Jurkat, Clone E6-1 (cell line): ENCODE results near the gene RASA4.
"Not testable (repeated sequence)": the region's sequence is repeated elsewhere in the genome, so short reads cannot be mapped to it uniquely, and the experiment has no call there.

Experiments used
- DNase-seq: peaks from one replicate; pipeline ENCODE4 v3.0.0-alpha.2; 2011; ENCODE audit warnings: low read depth, low spot score
- H3K4me3 ChIP-seq: 2 replicates; pipeline ENCODE4 v1.5.1; 2011; ENCODE audit warnings: mild to moderate bottlenecking, low read length, control low read depth, moderate library complexity

The RASA4 gene

GRCh38 chr7:102611013-102611674 lies 5.4 kb downstream of the RASA4 start:
- not testable (repeated sequence) for DNase-seq

GRCh38 chr7:102610441-102610840 lies 6.1 kb downstream of the RASA4 start:
- H3K4me3 ChIP-seq, DNase-seq: not testable (repeated sequence)

More at GRCh38 chr7:102611013-102611674, 5.4 kb downstream of the RASA4 start:
- H3K4me3 ChIP-seq: not testable (repeated sequence)

- DNase-seq, H3K4me3 ChIP-seq: not testable (repeated sequence)
Observed at GRCh38 chr7:102609734-102610133, 6.8 kb downstream of the RASA4 start.

- not testable (repeated sequence) for DNase-seq, H3K4me3 ChIP-seq
Observed at GRCh38 chr7:102606848-102607247, 9.7 kb downstream of the RASA4 start.

GRCh38 chr7:102604431-102605145 lies 12.0 kb downstream of the RASA4 start:
- not testable (repeated sequence) for H3K4me3 ChIP-seq, DNase-seq

GRCh38 chr7:102602317-102602716 lies 14.2 kb downstream of the RASA4 start:
- not testable (repeated sequence) for H3K4me3 ChIP-seq, DNase-seq

GRCh38 chr7:102599699-102600098 lies 16.9 kb downstream of the RASA4 start:
- DNase-seq, H3K4me3 ChIP-seq: not testable (repeated sequence)

- DNase-seq, H3K4me3 ChIP-seq: not testable (repeated sequence)
Observed at GRCh38 chr7:102596036-102596435, 20.5 kb downstream of the RASA4 start.

- not testable (repeated sequence) for H3K4me3 ChIP-seq, DNase-seq
Observed at GRCh38 chr7:102593637-102594334, 22.8 kb downstream of the RASA4 start.

GRCh38 chr7:102592477-102593019 lies 24.0 kb downstream of the RASA4 start:
- not testable (repeated sequence) for DNase-seq, H3K4me3 ChIP-seq

- not testable (repeated sequence) for DNase-seq, H3K4me3 ChIP-seq
Observed at GRCh38 chr7:102589857-102590256, 26.7 kb downstream of the RASA4 start.

- not testable (repeated sequence) for H3K4me3 ChIP-seq, DNase-seq
Observed at GRCh38 chr7:102583495-102583894, 33.1 kb downstream of the RASA4 start.

GRCh38 chr7:102581722-102582121 lies 34.8 kb downstream of the RASA4 start:
- not testable (repeated sequence) for DNase-seq, H3K4me3 ChIP-seq

- H3K4me3 ChIP-seq, DNase-seq: not testable (repeated sequence)
Observed at GRCh38 chr7:102578486-102578885, 38.1 kb downstream of the RASA4 start.

GRCh38 chr7:102577315-102578240 lies 39.0 kb downstream of the RASA4 start:
- not testable (repeated sequence) for DNase-seq, H3K4me3 ChIP-seq

GRCh38 chr7:102576363-102576762 lies 40.2 kb downstream of the RASA4 start:
- H3K4me3 ChIP-seq, DNase-seq: not testable (repeated sequence)

GRCh38 chr7:102574607-102575006 lies 41.9 kb downstream of the RASA4 start:
- H3K4me3 ChIP-seq, DNase-seq: not testable (repeated sequence)
